ENCODE results near the gene GSK3B. TPM values are rescaled to one million over a fixed set of nuclear protein-coding genes. Genes with fewer than 3 reads are reported as not detected.

Gene GSK3B
- total and polyA plus RNA-seq, 2 experiments from 2014 or later: 29.0 to 45.3 TPM

GRCh38 chr3:119883461-119884160 lies 210.6 kb downstream of the GSK3B start:
- H3K27ac Mint-ChIP-seq: 0 out of 2 replicates have a peak overlapping the region, but pooled peaks have one; percentile 26
- H3K4me3 Mint-ChIP-seq: no peak overlapping the region
- Histone ChIP-seq H3K36me3 (ENCODE audit: insufficient read depth) (no peaks in the 10 kb centered on the region), H3K9me2 (ENCODE audit: insufficient read depth) (no peaks in the 10 kb centered on the region), H2AFZ (no peak overlapping the region), H3K27ac (ENCODE audit: low read depth) (no peak overlapping the region), H3K4me2 (no peak overlapping the region), H3K27me3 (ENCODE audit: insufficient read depth) (no peaks in the 10 kb centered on the region), H3K4me3 (no peak overlapping the region), H3K4me1 (ENCODE audit: insufficient read depth) (no peaks in the 10 kb centered on the region), H3F3A (replicated peaks; ENCODE audit: low read depth) (no peaks in the 10 kb centered on the region), H3K79me2 (replicated peaks; ENCODE audit: insufficient read depth) (peaks cover 6% of the 10 kb centered on the region; the same call in 1 of the 2 replicates), H4K20me1 (replicated peaks; ENCODE audit: insufficient read depth) (no peaks in the 10 kb centered on the region; the same call in 1 of the 2 replicates)
- no peaks in the 10 kb centered on the region for H3K27me3 Mint-ChIP-seq (ENCODE audit: insufficient read depth, low read depth, poor library complexity)
- no peak for DNase-seq (ENCODE audit: low spot score)
- no peaks in the 10 kb centered on the region; the same call in 1 of the 3 replicates for H3K9me3 Mint-ChIP-seq
- no peak for ATAC-seq
- peaks cover 9% of the 10 kb centered on the region; the same call in 2 of the 3 replicates for H3K4me1 Mint-ChIP-seq
- peaks cover 32% of the 10 kb centered on the region; the same call in 2 of the 3 replicates for H3K36me3 Mint-ChIP-seq (ENCODE audit: low read depth)
- no peak for TF ChIP-seq ETS1 (IDR thresholded peaks at IDR 0.05)
- peak in 1 of 2 experiments; percentile 14; a peak in 2 of 4 replicates for TF ChIP-seq CTCF (conservative IDR thresholded peaks at IDR 0.05; ENCODE audit: low read depth in 2 of 2)

DNA sequence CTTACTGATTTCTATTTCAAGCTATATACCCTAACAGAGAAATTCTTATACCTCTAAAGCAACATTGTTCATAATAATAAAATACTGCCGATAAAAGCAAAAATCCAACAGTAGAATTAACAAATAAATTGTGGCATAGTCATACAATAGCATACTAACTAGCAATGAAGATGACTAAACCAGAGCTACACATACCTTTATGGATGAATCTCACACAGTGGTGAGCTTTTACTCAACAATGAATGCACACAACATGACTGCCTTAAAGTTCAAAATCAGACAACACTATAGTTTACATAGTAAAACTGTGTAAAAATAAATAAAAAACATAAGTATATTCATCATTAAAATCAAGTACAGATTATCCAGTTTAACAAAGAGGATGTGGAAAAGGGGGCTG lies 213.3 kb downstream of the GSK3B start:
- Mint-ChIP-seq H3K36me3 (ENCODE audit: low read depth) (peaks cover 17% of the 10 kb centered on the region; the same call in 2 of the 3 replicates), H3K4me3 (no peak overlapping the region), H3K9me3 (no peaks in the 10 kb centered on the region; the same call in 2 of the 3 replicates), H3K4me1 (peaks cover 20% of the 10 kb centered on the region; the same call in 2 of the 3 replicates), H3K27ac (no peak overlapping the region), H3K27me3 (ENCODE audit: insufficient read depth, low read depth, poor library complexity) (no peaks in the 10 kb centered on the region)
- Histone ChIP-seq H3K27ac (ENCODE audit: low read depth) (no peak overlapping the region), H4K20me1 (replicated peaks; ENCODE audit: insufficient read depth) (no peaks in the 10 kb centered on the region; the same call in 1 of the 2 replicates), H3K4me3 (no peak overlapping the region), H3K9me2 (ENCODE audit: insufficient read depth) (no peaks in the 10 kb centered on the region), H3F3A (replicated peaks; ENCODE audit: low read depth) (no peaks in the 10 kb centered on the region), H3K4me1 (ENCODE audit: insufficient read depth) (peaks cover 10% of the 10 kb centered on the region), H3K79me2 (replicated peaks; ENCODE audit: insufficient read depth) (no peaks in the 10 kb centered on the region), H3K4me2 (no peak overlapping the region), H3K27me3 (ENCODE audit: insufficient read depth) (no peaks in the 10 kb centered on the region), H2AFZ (no peak overlapping the region), H3K36me3 (ENCODE audit: insufficient read depth) (no peaks in the 10 kb centered on the region)
- ATAC-seq (no peak), DNase-seq (ENCODE audit: low spot score) (no peak)
- TF ChIP-seq NANOG (IDR thresholded peaks at IDR 0.05; ENCODE audit: borderline replicate concordance) (no peak), CREB1 (CRISPR knock-in tag; IDR thresholded peaks at IDR 0.05; ENCODE audit: low read depth) (no peak), EZH2 (IDR thresholded peaks at IDR 0.05; ENCODE audit: low read depth, unreplicated experiment) (no peak), ETS1 (IDR thresholded peaks at IDR 0.05) (no peak), STAT1 (IDR thresholded peaks at IDR 0.05; ENCODE audit: unreplicated experiment) (no peak), POLR2AphosphoS5 (IDR thresholded peaks at IDR 0.05; ENCODE audit: low read depth) (no peak)
- TF ChIP-seq, protein P1, sequence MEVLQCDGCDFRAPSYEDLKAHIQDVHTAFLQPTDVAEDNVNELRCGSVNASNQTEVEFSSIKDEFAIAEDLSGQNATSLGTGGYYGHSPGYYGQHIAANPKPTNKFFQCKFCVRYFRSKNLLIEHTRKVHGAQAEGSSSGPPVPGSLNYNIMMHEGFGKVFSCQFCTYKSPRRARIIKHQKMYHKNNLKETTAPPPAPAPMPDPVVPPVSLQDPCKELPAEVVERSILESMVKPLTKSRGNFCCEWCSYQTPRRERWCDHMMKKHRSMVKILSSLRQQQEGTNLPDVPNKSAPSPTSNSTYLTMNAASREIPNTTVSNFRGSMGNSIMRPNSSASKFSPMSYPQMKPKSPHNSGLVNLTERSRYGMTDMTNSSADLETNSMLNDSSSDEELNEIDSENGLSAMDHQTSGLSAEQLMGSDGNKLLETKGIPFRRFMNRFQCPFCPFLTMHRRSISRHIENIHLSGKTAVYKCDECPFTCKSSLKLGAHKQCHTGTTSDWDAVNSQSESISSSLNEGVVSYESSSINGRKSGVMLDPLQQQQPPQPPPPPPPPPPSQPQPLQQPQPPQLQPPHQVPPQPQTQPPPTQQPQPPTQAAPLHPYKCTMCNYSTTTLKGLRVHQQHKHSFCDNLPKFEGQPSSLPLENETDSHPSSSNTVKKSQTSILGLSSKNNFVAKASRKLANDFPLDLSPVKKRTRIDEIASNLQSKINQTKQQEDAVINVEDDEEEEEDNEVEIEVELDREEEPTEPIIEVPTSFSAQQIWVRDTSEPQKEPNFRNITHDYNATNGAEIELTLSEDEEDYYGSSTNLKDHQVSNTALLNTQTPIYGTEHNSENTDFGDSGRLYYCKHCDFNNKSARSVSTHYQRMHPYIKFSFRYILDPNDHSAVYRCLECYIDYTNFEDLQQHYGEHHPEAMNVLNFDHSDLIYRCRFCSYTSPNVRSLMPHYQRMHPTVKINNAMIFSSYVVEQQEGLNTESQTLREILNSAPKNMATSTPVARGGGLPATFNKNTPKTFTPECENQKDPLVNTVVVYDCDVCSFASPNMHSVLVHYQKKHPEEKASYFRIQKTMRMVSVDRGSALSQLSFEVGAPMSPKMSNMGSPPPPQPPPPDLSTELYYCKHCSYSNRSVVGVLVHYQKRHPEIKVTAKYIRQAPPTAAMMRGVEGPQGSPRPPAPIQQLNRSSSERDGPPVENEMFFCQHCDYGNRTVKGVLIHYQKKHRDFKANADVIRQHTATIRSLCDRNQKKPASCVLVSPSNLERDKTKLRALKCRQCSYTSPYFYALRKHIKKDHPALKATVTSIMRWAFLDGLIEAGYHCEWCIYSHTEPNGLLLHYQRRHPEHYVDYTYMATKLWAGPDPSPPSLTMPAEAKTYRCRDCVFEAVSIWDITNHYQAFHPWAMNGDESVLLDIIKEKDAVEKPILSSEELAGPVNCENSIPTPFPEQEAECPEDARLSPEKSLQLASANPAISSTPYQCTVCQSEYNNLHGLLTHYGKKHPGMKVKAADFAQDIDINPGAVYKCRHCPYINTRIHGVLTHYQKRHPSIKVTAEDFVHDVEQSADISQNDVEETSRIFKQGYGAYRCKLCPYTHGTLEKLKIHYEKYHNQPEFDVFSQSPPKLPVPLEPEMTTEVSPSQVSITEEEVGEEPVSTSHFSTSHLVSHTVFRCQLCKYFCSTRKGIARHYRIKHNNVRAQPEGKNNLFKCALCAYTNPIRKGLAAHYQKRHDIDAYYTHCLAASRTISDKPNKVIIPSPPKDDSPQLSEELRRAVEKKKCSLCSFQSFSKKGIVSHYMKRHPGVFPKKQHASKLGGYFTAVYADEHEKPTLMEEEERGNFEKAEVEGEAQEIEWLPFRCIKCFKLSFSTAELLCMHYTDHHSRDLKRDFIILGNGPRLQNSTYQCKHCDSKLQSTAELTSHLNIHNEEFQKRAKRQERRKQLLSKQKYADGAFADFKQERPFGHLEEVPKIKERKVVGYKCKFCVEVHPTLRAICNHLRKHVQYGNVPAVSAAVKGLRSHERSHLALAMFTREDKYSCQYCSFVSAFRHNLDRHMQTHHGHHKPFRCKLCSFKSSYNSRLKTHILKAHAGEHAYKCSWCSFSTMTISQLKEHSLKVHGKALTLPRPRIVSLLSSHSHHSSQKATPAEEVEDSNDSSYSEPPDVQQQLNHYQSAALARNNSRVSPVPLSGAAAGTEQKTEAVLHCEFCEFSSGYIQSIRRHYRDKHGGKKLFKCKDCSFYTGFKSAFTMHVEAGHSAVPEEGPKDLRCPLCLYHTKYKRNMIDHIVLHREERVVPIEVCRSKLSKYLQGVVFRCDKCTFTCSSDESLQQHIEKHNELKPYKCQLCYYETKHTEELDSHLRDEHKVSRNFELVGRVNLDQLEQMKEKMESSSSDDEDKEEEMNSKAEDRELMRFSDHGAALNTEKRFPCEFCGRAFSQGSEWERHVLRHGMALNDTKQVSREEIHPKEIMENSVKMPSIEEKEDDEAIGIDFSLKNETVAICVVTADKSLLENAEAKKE (CRISPR knock-in tag; IDR thresholded peaks at IDR 0.05): no peak

Data from GM23338 (cell line).